AG10803 (cell line): Measurements from ENCODE around the gene PTF1A.

Source experiments
- DNase-seq: peaks from one replicate; pipeline ENCODE4 v3.0.0; 2010; ENCODE audit warnings: low read depth
- H3K4me3 ChIP-seq: 2 replicates; pipeline ENCODE4 v1.5.1; 2011; ENCODE audit warnings: mild to moderate bottlenecking, low read length, control low read depth
- CTCF ChIP-seq: conservative IDR thresholded peaks from 2 replicates; pipeline ENCODE4 v1.5.1; 2011; ENCODE audit warnings: mild to moderate bottlenecking, low read length, control low read depth, inconsistent platforms

Gene PTF1A

GRCh38 chr10:23172429-23173213, 19.5 kb upstream of the PTF1A start:
- H3K4me3 ChIP-seq: no peak overlapping the region
- TF ChIP-seq CTCF: no peak
- no peak for DNase-seq

- no peak for TF ChIP-seq CTCF
- H3K4me3 ChIP-seq: no peak overlapping the region
- no peak for DNase-seq
These were observed 18.7 kb upstream of the PTF1A start for GRCh38 chr10:23173214-23174073.

GRCh38 chr10:23174074-23174976, 17.8 kb upstream of the PTF1A start:
- no peak for TF ChIP-seq CTCF
- H3K4me3 ChIP-seq: no peak overlapping the region
- no peak for DNase-seq

- no peak for DNase-seq
- no peak for TF ChIP-seq CTCF
- H3K4me3 ChIP-seq: no peak overlapping the region
These were observed 17.1 kb upstream of the PTF1A start for GRCh38 chr10:23174977-23175512.

GRCh38 chr10:23186178-23186577, 5.9 kb upstream of the PTF1A start:
- H3K4me3 ChIP-seq: no peak overlapping the region
- DNase-seq: no peak
- no peak for TF ChIP-seq CTCF

GRCh38 chr10:23186697-23187096, 5.4 kb upstream of the PTF1A start:
- no peak for TF ChIP-seq CTCF
- DNase-seq: no peak
- no peak overlapping the region for H3K4me3 ChIP-seq
